HG03066 (cell line): ENCODE results near the gene TANGO2.

Experiments
- ATAC-seq: cut with Tn5 transposase; IDR thresholded peaks from one replicate; pipeline ENCODE4 v1.9.1; 2021; ENCODE audit warnings: low read depth; ENCODE audit not compliant: unreplicated experiment

The TANGO2 gene

GRCh38 chr22:20113551-20114310 lies 92.8 kb downstream of the TANGO2 start:
- no peak for ATAC-seq

DNA sequence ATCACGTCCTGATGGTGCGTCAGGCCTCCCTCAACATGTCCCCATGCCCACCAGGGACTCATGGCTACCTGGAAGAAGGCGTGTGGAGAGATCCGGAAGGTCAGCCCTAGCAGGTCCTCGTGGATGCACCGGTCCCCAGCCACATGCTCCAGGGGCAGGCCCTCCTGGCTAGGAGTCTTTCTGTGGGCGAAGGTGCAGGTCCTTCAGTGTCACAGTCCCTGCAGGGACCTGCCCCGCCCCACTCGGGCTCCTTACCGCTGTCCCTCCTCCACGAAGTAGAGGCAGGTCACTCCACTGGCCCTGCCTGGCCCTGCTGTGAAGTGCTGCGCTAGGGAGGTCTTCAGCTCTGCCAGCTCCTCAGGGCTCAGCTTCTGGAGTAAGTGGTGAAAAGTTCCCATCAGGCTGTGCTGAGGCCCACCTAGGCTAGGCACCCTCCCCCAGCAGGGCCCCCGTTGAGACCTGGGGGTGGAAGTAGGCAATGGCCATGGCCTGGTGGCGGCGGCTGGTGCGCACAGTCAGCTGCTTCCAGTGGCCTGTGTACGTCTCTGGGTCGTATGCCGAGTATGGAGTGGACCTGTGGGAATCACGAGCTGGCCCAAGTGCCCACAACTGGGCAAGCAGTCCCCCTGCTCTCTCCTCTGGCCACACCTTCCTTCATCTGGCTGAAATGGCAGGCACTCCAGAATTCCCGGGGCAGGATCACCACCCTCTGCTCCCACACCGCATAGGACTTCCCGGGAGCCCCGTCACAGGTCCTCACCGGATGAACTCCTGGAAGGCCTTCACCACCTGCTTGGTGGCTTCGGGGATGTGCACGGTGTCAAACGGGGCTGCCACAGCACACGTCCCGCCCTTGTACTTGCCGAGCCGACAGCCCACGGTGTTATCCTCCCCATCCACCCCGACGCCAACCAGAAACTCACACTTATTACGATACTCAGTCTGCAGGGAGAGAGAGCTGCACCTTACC lies 93.9 kb downstream of the TANGO2 start:
- no peak for ATAC-seq

GRCh38 chr22:20115691-20116375 lies 94.9 kb downstream of the TANGO2 start, which contains the start of gene RANBP1:
RANBP1 (plus strand) TSS chr22:20116104; CDS start chr22:20116185, 81 bp downstream.
- ATAC-seq: no peak

DNA sequence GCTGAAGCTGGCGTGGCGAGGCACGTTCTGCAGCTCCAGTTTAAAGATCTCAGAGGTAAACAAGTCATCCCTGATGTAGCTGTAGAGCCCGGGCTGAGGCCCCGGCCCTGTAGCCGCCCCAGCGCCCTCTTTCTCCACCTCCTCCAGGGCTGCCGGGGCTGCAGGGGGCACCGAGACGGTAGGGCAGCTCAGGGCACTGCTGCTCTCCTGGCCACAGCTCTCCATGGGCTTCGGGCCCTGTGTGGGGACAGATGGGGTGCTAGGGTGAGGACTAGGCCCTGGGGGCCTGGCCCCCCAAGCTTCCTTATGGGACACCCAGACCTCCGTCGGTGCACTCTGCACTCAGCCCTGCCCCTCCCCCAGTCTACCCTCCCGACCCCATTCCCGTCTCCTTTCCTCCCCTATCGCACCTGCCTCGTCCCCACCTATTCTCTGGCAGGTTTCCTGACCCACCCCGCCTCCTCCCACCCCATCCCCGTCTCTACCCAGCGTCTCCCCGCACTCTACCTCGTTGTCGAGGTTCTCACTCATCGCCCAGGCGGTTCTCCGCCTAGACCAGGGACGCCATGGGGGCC lies 95.6 kb downstream of the TANGO2 start:
- ATAC-seq: no peak
